Gastroesophageal sphincter (tissue), 4 donors: ENCODE results near the gene NUDT11. TPM values are rescaled to one million over a fixed set of nuclear protein-coding genes. Genes with fewer than 3 reads are reported as not detected.
"Not testable (repeated sequence)": the region's sequence is repeated elsewhere in the genome, so short reads cannot be mapped to it uniquely, and the experiment has no call there.

Experiments
- ATAC-seq: fragments of 150-250 bp; one replicate; pipeline ENCODE4 v1.9.1; 2016; ENCODE audit warnings: mild to moderate bottlenecking, moderate library complexity
- H3K27ac ChIP-seq, 4 donors: fragments of 200-600 bp; sonication (generic) in 3 of 4; 1 replicate in 3 of 4; 2 replicates in 1 of 4; pipeline ENCODE4 v1.5.1; 2016 to 2019
- H3K27me3 ChIP-seq: fragments of 200-600 bp; sonication (generic); one replicate; pipeline ENCODE4 v1.5.1; 2019
- H3K36me3 ChIP-seq, 2 donors: fragments of 200-600 bp; sonication (generic); one replicate each; pipeline ENCODE4 v1.5.1; 2019; ENCODE audit warnings: control low read depth in 1 of 2
- H3K4me1 ChIP-seq, 3 donors: fragments of 200-600 bp; sonication (generic); 1 replicate in 2 of 3; 2 replicates in 1 of 3; pipeline ENCODE4 v1.5.1; 2016 to 2019; ENCODE audit warnings: control low read depth in 2 of 3
- H3K4me3 ChIP-seq, 2 donors: fragments of 200-600 bp; sonication (generic); one replicate each; pipeline ENCODE4 v1.5.1; 2019; ENCODE audit warnings: mild to moderate bottlenecking in 1 of 2, moderate library complexity in 1 of 2
- H3K9me3 ChIP-seq, 3 donors: fragments of 200-600 bp; sonication (generic); one replicate each; pipeline ENCODE4 v1.5.1; 2017 to 2019; ENCODE audit warnings: control low read depth in 2 of 3
- CTCF ChIP-seq, 4 experiments: fragments of 200-600 bp in 2 of 4; fragments of 450-650 bp in 2 of 4; sonication (generic) in 1 of 4; IDR thresholded peaks; one replicate each; pipeline ENCODE4 v1.5.1; 2017 to 2019; ENCODE audit warnings: antibody characterized with exemption in 4 of 4, mild to moderate bottlenecking in 2 of 4, moderate library complexity in 2 of 4
- EP300 ChIP-seq: sonication (generic); formaldehyde crosslinking; IDR thresholded peaks from one replicate; pipeline ENCODE4 v1.6.1; 2017; ENCODE audit warnings: antibody characterized with exemption, mild to moderate bottlenecking
- POLR2A ChIP-seq, 2 donors: fragments of 450-650 bp; IDR thresholded peaks; one replicate each; pipeline ENCODE4 v1.6.1; 2017; ENCODE audit warnings: antibody characterized with exemption in 2 of 2, mild to moderate bottlenecking in 2 of 2, moderate library complexity in 1 of 2
- POLR2AphosphoS5 ChIP-seq: sonication (generic); formaldehyde crosslinking; IDR thresholded peaks from one replicate; pipeline ENCODE4 v1.6.1; 2017; ENCODE audit warnings: antibody characterized with exemption
- WGBS, 2 donors: methylation state at CpG; one replicate each; pipeline ENCODE4 v1.1.5; 2018; ENCODE audit warnings: low coverage in 1 of 2; 5-methylcytosine and 5-hydroxymethylcytosine counted together
- total RNA-seq, 4 donors: library from RNA; depleted of rRNA; stranded (reverse); fragments of >200 nt; gene quantifications; one replicate each; pipeline ENCODE4 v1.1.0, GENCODE V29; 2016

Gene NUDT11
- 1 to 10 TPM; 2.4 to 5.1 (median 3.8) TPM for total RNA-seq

GRCh38 chrX:51496501-51497291, at the start of gene NUDT11:
TSS of gene NUDT11 (minus strand) at chrX:51496592. CDS start at chrX:51496444, 148 bp downstream.
- Histone ChIP-seq H3K4me1 (peaks cover 0 to 9% (median 0%) of the 10 kb centered on the region in 3 donors), H3K36me3 (no peaks in the 10 kb centered on the region), H3K27ac (peak within 1 kb of the TSS in 3 of 4 donors; percentile 53 to 64 (median 53)), H3K4me3 (peak within 1 kb of the TSS; percentile 42 to 64), H3K27me3 (no peaks in the 10 kb centered on the region), H3K9me3 (no peaks in the 10 kb centered on the region)
- WGBS, 2 donors = 39% methylated on average over 9 of the region's 96 CpGs; no CpG with 5 or more reads in 1 of the 2 donors
- TF ChIP-seq POLR2AphosphoS5 (no peak), POLR2A (IDR thresholded peaks at IDR 0.05) (no peak), CTCF (IDR thresholded peaks at IDR 0.05) (no peak), EP300 (no peak)
- peak; percentile 88 for ATAC-seq

- 69 to 71% methylated on average over 1 to 2 of the region's 2 CpGs for WGBS, 2 donors
Observed at GRCh38 chrX:51520393-51520792, 24.0 kb upstream of the NUDT11 start.

GRCh38 chrX:51519131-51519530, 22.7 kb upstream of the NUDT11 start:
- H3K9me3 ChIP-seq, H3K4me3 ChIP-seq, H3K4me1 ChIP-seq, H3K27ac ChIP-seq, H3K27me3 ChIP-seq, H3K36me3 ChIP-seq, ATAC-seq: not testable (repeated sequence)
- 28 to 58% methylated on average over 2 of the region's 2 CpGs for WGBS, 2 donors

More at GRCh38 chrX:51520393-51520792, 24.0 kb upstream of the NUDT11 start:
- no peaks in the 10 kb centered on the region for H3K36me3 ChIP-seq
- no peaks in the 10 kb centered on the region for H3K27me3 ChIP-seq
- no peak for TF ChIP-seq POLR2AphosphoS5
- no peak for TF ChIP-seq CTCF (IDR thresholded peaks at IDR 0.05)
- TF ChIP-seq EP300 = no peak
- no peak for TF ChIP-seq POLR2A (IDR thresholded peaks at IDR 0.05)
- no peak overlapping the region for H3K4me3 ChIP-seq
- no peak for ATAC-seq
- no peak overlapping the region for H3K27ac ChIP-seq
- H3K9me3 ChIP-seq = no peaks in the 10 kb centered on the region
- H3K4me1 ChIP-seq = no peaks in the 10 kb centered on the region

- Histone ChIP-seq H3K9me3 (no peaks in the 10 kb centered on the region), H3K27me3 (no peaks in the 10 kb centered on the region), H3K4me1 (no peaks in the 10 kb centered on the region), H3K4me3 (no peak overlapping the region), H3K36me3 (no peaks in the 10 kb centered on the region), H3K27ac (no peak overlapping the region)
- TF ChIP-seq POLR2A (IDR thresholded peaks at IDR 0.05) (no peak), EP300 (no peak)
- no peak for ATAC-seq
- WGBS, 2 donors = 49 to 65% methylated on average over 3 of the region's 3 CpGs
Observed at GRCh38 chrX:51507551-51507950, 11.2 kb upstream of the NUDT11 start.

- not testable (repeated sequence) for H3K9me3 ChIP-seq, H3K4me1 ChIP-seq, H3K36me3 ChIP-seq, H3K27me3 ChIP-seq
- ATAC-seq = peak; percentile 52
- 0% methylated on average over 3 of the region's 60 CpGs; no CpG with 5 or more reads in 1 of the 2 donors for WGBS, 2 donors
- Histone ChIP-seq H3K27ac (peak overlapping the region in 3 of 4 donors; percentile 53 to 64 (median 53)), H3K4me3 (peak overlapping the region; percentile 42 to 64)
Observed at GRCh38 chrX:51495701-51496488, 497 bp downstream of the NUDT11 start.

GRCh38 chrX:51494409-51494808, 2.0 kb downstream of the NUDT11 start:
- peaks cover 0 to 9% (median 0%) of the 10 kb centered on the region in 3 donors for H3K4me1 ChIP-seq
- no peak for ATAC-seq
- H3K36me3 ChIP-seq = no peaks in the 10 kb centered on the region
- H3K27me3 ChIP-seq = no peaks in the 10 kb centered on the region
- TF ChIP-seq EP300 = no peak
- TF ChIP-seq POLR2AphosphoS5 = no peak
- TF ChIP-seq POLR2A (IDR thresholded peaks at IDR 0.05) = no peak
- TF ChIP-seq CTCF (IDR thresholded peaks at IDR 0.05) = no peak
- no peak overlapping the region for H3K27ac ChIP-seq
- no peaks in the 10 kb centered on the region for H3K9me3 ChIP-seq
- H3K4me3 ChIP-seq = no peak overlapping the region
- WGBS, 2 donors = 32 to 61% methylated on average over 4 of the region's 4 CpGs
